ENCODE measurements around the gene SPO11. TPM values are rescaled to one million over a fixed set of nuclear protein-coding genes. Genes with fewer than 3 reads are reported as not detected.

The SPO11 gene
- total RNA-seq, 1 donor from 2014 or later, result not detected

DNA sequence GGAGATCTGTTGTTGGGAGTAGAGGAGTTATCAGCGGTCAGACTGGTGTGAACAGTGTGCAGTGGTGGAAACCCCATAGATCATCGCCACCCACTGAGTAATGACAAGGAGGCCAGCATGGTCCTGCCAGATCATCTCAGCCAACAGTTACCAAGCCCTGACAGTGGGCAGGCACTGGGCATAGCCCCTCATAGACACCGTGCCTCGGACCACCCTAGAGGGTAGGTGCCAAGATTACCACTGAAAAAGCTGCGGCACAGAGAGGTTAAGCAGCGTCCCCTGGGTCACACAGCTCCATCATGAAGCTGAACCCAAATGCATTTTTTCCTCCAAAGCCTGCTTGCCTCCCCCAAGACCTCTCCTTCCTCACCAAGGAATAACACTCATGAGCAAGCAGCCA is 41.7 kb upstream of the SPO11 start:
- Mint-ChIP-seq H3K4me1 (peaks cover 93% of the 10 kb centered on the region), H3K4me3 (peak overlapping the region; percentile 71), H3K27me3 (ENCODE audit: insufficient read depth, low read depth) (peaks cover 18% of the 10 kb centered on the region), H3K27ac (peak overlapping the region; percentile 99), H3K9me3 (no peaks in the 10 kb centered on the region), H3K36me3 (no peaks in the 10 kb centered on the region)
- no peak overlapping the region for H2AFZ ChIP-seq (replicated peaks)
- peaks cover 67% of the 10 kb centered on the region for H3K4me1 ChIP-seq
- H3K36me3 ChIP-seq, result no peaks in the 10 kb centered on the region
- H3K9ac ChIP-seq, result no peak overlapping the region
- no peaks in the 10 kb centered on the region for H3K79me2 ChIP-seq (ENCODE audit: low read depth)
- H3K4me2 ChIP-seq, result peak overlapping the region; percentile 49
- DNase-seq (ENCODE audit: low spot score), result no peak
- H3K9me3 ChIP-seq (ENCODE audit: low read depth), result no peaks in the 10 kb centered on the region
- no peaks in the 10 kb centered on the region for H4K20me1 ChIP-seq (ENCODE audit: low read depth)
- H3K4me3 ChIP-seq, result no peak overlapping the region
- H3K27me3 ChIP-seq, result no peaks in the 10 kb centered on the region
- TF ChIP-seq, protein P1, sequence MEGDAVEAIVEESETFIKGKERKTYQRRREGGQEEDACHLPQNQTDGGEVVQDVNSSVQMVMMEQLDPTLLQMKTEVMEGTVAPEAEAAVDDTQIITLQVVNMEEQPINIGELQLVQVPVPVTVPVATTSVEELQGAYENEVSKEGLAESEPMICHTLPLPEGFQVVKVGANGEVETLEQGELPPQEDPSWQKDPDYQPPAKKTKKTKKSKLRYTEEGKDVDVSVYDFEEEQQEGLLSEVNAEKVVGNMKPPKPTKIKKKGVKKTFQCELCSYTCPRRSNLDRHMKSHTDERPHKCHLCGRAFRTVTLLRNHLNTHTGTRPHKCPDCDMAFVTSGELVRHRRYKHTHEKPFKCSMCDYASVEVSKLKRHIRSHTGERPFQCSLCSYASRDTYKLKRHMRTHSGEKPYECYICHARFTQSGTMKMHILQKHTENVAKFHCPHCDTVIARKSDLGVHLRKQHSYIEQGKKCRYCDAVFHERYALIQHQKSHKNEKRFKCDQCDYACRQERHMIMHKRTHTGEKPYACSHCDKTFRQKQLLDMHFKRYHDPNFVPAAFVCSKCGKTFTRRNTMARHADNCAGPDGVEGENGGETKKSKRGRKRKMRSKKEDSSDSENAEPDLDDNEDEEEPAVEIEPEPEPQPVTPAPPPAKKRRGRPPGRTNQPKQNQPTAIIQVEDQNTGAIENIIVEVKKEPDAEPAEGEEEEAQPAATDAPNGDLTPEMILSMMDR (IDR thresholded peaks at IDR 0.05), result no peak
- TF ChIP-seq EZH2phosphoT487 (IDR thresholded peaks at IDR 0.05) (no peak), EZH2 (IDR thresholded peaks at IDR 0.05) (no peak)
- peaks cover 49% of the 10 kb centered on the region for H3F3A ChIP-seq (ENCODE audit: low read depth)
- peak overlapping the region; percentile 22 for H3K27ac ChIP-seq

DNA sequence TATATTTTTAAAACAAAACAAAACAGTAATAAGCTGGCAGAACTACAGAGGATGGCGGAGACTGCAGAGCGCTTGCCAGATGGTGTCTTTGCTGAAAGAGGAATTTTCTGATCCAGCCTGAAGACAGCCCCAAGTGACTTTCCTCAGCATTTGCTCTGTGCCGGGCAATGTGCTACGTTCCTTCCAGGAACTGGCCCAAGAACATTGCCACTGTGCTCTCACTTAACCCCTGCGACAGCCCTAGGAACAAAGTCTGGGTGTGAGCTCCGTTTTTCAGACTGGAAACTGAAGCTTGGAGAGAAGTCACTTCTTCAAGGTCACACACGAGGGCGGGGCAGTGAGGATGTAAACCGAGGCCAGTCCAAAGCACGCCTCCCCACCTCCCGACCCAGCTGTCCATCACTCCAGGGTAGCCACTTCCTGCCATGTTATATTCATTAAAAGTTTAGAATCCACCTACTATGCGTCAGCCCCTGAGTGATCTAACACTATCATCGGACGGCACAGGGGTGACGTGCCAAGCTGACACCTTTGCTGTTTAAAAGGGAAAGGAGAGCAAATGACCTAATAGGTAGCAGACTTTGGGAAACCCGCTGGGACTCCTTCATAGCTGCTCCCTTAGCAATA is 40.8 kb upstream of the SPO11 start:
- no peaks in the 10 kb centered on the region for H3K36me3 Mint-ChIP-seq
- peak overlapping the region; percentile 49 for H3K4me2 ChIP-seq
- peaks cover 41% of the 10 kb centered on the region for H3F3A ChIP-seq (ENCODE audit: low read depth)
- peak overlapping the region; percentile 71 for H3K4me3 Mint-ChIP-seq
- H2AFZ ChIP-seq (replicated peaks), result no peak overlapping the region
- no peaks in the 10 kb centered on the region for H3K79me2 ChIP-seq (ENCODE audit: low read depth)
- peak overlapping the region; percentile 99 for H3K27ac Mint-ChIP-seq
- H3K9me3 Mint-ChIP-seq, result no peaks in the 10 kb centered on the region
- TF ChIP-seq, protein P1 (IDR thresholded peaks at IDR 0.05), result no peak
- TF ChIP-seq EZH2phosphoT487 (IDR thresholded peaks at IDR 0.05), result no peak
- TF ChIP-seq EZH2 (IDR thresholded peaks at IDR 0.05), result no peak
- peaks cover 93% of the 10 kb centered on the region for H3K4me1 Mint-ChIP-seq
- no peak overlapping the region for H3K27ac ChIP-seq
- H3K27me3 Mint-ChIP-seq (ENCODE audit: insufficient read depth, low read depth), result peaks cover 19% of the 10 kb centered on the region
- no peaks in the 10 kb centered on the region for H4K20me1 ChIP-seq (ENCODE audit: low read depth)
- no peaks in the 10 kb centered on the region for H3K27me3 ChIP-seq
- H3K36me3 ChIP-seq, result no peaks in the 10 kb centered on the region
- no peak for DNase-seq (ENCODE audit: low spot score)
- no peaks in the 10 kb centered on the region for H3K9me3 ChIP-seq (ENCODE audit: low read depth)
- H3K9ac ChIP-seq, result no peak overlapping the region
- no peak overlapping the region for H3K4me3 ChIP-seq
- H3K4me1 ChIP-seq, result peaks cover 61% of the 10 kb centered on the region

DNA sequence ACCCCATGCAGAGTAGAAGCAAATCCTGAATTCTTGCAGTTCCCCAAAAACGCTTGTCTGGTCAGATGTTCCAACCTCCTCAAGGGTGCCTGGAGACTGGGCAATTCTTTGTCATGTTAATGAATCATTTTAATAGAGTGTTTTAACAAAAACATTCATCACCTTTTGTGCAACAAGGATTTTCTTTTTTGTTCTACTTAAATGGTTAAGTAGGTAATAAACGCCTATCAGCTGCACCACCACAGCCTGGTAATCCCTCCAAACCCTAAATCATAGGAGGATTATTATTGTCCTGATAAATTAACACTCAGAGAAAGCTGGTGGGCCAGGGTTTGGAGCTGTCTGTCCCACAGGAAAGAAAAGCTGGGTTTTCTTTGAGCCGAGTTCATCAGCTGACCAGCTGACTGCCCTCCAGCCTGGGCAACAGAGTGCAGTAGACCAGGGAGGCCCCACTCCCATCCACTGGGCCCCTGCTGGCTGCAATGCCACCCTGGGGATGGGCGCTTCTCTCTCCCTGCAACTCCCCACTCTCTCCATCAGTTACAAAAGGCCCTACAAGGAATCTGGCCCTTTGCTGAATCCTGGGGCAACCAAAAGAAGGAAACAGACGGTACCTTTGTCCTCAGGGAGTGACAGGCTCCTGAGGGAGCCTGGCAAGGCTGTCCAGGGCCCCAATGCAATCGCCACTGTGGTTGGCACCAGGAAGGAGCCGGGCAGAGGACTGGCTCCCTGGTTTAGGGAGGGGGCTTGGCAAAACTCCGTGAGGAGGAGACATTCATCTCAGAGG is 40.0 kb upstream of the SPO11 start:
- Histone ChIP-seq H3K36me3 (no peaks in the 10 kb centered on the region), H3K9ac (no peak overlapping the region), H2AFZ (replicated peaks) (peak overlapping the region; percentile 46), H3K27me3 (no peaks in the 10 kb centered on the region), H3K4me2 (peak overlapping the region; percentile 49), H3F3A (ENCODE audit: low read depth) (peaks cover 39% of the 10 kb centered on the region), H3K27ac (peak overlapping the region; percentile 52), H3K79me2 (ENCODE audit: low read depth) (no peaks in the 10 kb centered on the region), H3K4me1 (peaks cover 67% of the 10 kb centered on the region), H3K9me3 (ENCODE audit: low read depth) (no peaks in the 10 kb centered on the region), H3K4me3 (no peak overlapping the region), H4K20me1 (ENCODE audit: low read depth) (no peaks in the 10 kb centered on the region)
- Mint-ChIP-seq H3K4me3 (peak overlapping the region; percentile 55), H3K27me3 (ENCODE audit: insufficient read depth, low read depth) (peaks cover 13% of the 10 kb centered on the region), H3K36me3 (no peaks in the 10 kb centered on the region), H3K9me3 (no peaks in the 10 kb centered on the region), H3K4me1 (peaks cover 93% of the 10 kb centered on the region), H3K27ac (peak overlapping the region; percentile 84)
- no peak for TF ChIP-seq EZH2 (IDR thresholded peaks at IDR 0.05)
- TF ChIP-seq EZH2phosphoT487 (IDR thresholded peaks at IDR 0.05), result no peak
- TF ChIP-seq, protein P1 (IDR thresholded peaks at IDR 0.05), result no peak
- peak; percentile 44 for DNase-seq (ENCODE audit: low spot score)
